SU-DHL-6 (cell line): ENCODE data around the gene SRSF5.
A peak's percentile ranks its signal among the peaks of the same experiment; 100 is the strongest.
"Not testable (repeated sequence)": the region's sequence is repeated elsewhere in the genome, so short reads cannot be mapped to it uniquely, and the experiment has no call there.

Source experiments
- H2AFZ ChIP-seq: fragments of 200-600 bp; sonication (generic); 2 replicates; pipeline ENCODE4 v1.6.1; 2014; ENCODE audit warnings: low read depth, mild to moderate bottlenecking, moderate library complexity, mixed read lengths, antibody characterized with exemption, low read length; ENCODE audit not compliant: severe bottlenecking
- H3F3A ChIP-seq: fragments of 200-600 bp; shearing (Covaris generic); 2 replicates; pipeline ENCODE4 v1.6.0; 2016; ENCODE audit warnings: antibody characterized with exemption, mild to moderate bottlenecking; ENCODE audit not compliant: insufficient read depth
- H3K27ac ChIP-seq: fragments of 200-600 bp; sonication (generic); 2 replicates; pipeline ENCODE4 v1.5.1; 2016; ENCODE audit warnings: low read depth, mild to moderate bottlenecking, low read length, moderate library complexity, mixed read lengths
- H3K27me3 ChIP-seq: fragments of 200-600 bp; sonication (generic), shearing (Covaris generic); 2 replicates; pipeline ENCODE4 v1.6.0; 2014; ENCODE audit warnings: mild to moderate bottlenecking, low read length
- H3K36me3 ChIP-seq: fragments of 200-600 bp; sonication (generic); 2 replicates; pipeline ENCODE4 v1.6.1; 2014; ENCODE audit warnings: mild to moderate bottlenecking, low read length, mixed read lengths
- H3K4me2 ChIP-seq: fragments of 300-600, 200-600 bp; shearing (Covaris generic), sonication (generic); 2 replicates; pipeline ENCODE4 v1.6.0; 2014; ENCODE audit warnings: low read length, low read depth, mild to moderate bottlenecking; ENCODE audit not compliant: poor library complexity, severe bottlenecking
- H3K4me3 ChIP-seq: fragments of 200-600 bp; sonication (generic); 2 replicates; pipeline ENCODE4 v1.5.1; 2014; ENCODE audit warnings: antibody characterized with exemption, low read length, mild to moderate bottlenecking, mixed read lengths; ENCODE audit not compliant: insufficient read depth, poor library complexity, severe bottlenecking
- H3K79me2 ChIP-seq: fragments of 200-600 bp; sonication (generic); 2 replicates; pipeline ENCODE4 v1.6.1; 2014; ENCODE audit warnings: mild to moderate bottlenecking, low read length, moderate library complexity; ENCODE audit not compliant: insufficient read depth
- H3K9ac ChIP-seq: fragments of 200-600 bp; sonication (generic); 2 replicates; pipeline ENCODE4 v1.7.0; 2014; ENCODE audit warnings: mild to moderate bottlenecking, low read length
- H3K9me2 ChIP-seq: fragments of 200-600 bp; sonication (generic); replicated peaks from 2 replicates; pipeline ENCODE4 v1.6.1; 2014; ENCODE audit warnings: low read length; ENCODE audit not compliant: insufficient read depth
- H3K9me3 ChIP-seq: fragments of 200-600 bp; sonication (generic); 2 replicates; pipeline ENCODE4 v1.6.1; 2014; ENCODE audit warnings: low read length, mixed read lengths; ENCODE audit not compliant: insufficient read depth
- H4K20me1 ChIP-seq: fragments of 200-600 bp; sonication (generic); 2 replicates; pipeline ENCODE4 v1.6.1; 2014; ENCODE audit warnings: low read depth, mild to moderate bottlenecking, antibody characterized with exemption, low read length, moderate library complexity, mixed read lengths
- CTCF ChIP-seq: fragments of 200-600 bp; sonication (generic); IDR thresholded peaks from one replicate; pipeline ENCODE4 v1.5.1; 2017; ENCODE audit warnings: antibody characterized with exemption, mild to moderate bottlenecking, low read length, moderate library complexity; ENCODE audit not compliant: insufficient read depth, poor library complexity, severe bottlenecking
- EZH2phosphoT487 ChIP-seq: fragments of 200-600 bp; sonication (generic), shearing (Covaris generic); conservative IDR thresholded peaks from 2 replicates; pipeline ENCODE4 v1.6.1; 2018; ENCODE audit warnings: mild to moderate bottlenecking, antibody characterized with exemption, low read length, moderate library complexity, mixed read lengths

SRSF5 gene

DNA sequence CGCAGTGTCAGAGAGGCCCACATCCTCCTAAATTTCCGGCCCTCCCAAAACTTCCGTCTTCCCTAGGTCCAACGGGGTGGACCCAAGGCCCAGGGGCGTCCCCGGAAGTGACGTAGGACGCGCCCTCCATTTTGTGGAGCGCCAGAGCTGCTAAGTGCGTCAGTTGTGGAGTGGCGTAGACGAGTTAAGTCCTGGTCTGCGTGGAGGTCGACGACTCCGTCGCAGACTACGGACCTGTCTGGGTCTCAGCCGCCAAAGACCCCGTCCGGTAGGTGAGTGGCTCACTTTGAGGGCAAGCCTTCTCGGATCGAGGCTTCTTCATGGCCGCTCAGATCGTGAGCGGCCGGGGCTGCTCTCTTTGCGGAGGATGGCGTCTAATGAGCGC is at the start of gene SRSF5:
SRSF5 (plus strand) TSS at position 159 of the 385 bp plus-strand sequence. CDS start 1,015 bp downstream, outside the sequence.
- no peaks in the 10 kb centered on the region for H3K9me2 ChIP-seq
- peak within 1 kb of the TSS; percentile 80 for H3K4me3 ChIP-seq
- peak within 1 kb of the TSS; percentile 81 for H2AFZ ChIP-seq
- H3K27me3 ChIP-seq, result no peaks in the 10 kb centered on the region
- peaks cover 13% of the 10 kb centered on the region; the same call in 1 of the 2 replicates for H3F3A ChIP-seq
- peak within 1 kb of the TSS; percentile 94 for H3K9ac ChIP-seq
- no peaks in the 10 kb centered on the region for H3K9me3 ChIP-seq
- TF ChIP-seq EZH2phosphoT487, result no peak
- no peak for TF ChIP-seq CTCF
- peak within 1 kb of the TSS; percentile 89 for H3K27ac ChIP-seq
- H3K36me3 ChIP-seq, result peaks cover 42% of the 10 kb centered on the region
- H4K20me1 ChIP-seq, result peaks cover 25% of the 10 kb centered on the region
- H3K4me2 ChIP-seq, result peak within 1 kb of the TSS; percentile 93
- H3K79me2 ChIP-seq, result peaks cover 42% of the 10 kb centered on the region

GRCh38 chr14:69718614-69719013 is 48.3 kb upstream of the SRSF5 start:
- H3K4me3 ChIP-seq, H3K27me3 ChIP-seq, H3K9me3 ChIP-seq, H3K9me2 ChIP-seq, H3K9ac ChIP-seq, H4K20me1 ChIP-seq, H3K27ac ChIP-seq, H2AFZ ChIP-seq, H3K79me2 ChIP-seq, H3K4me2 ChIP-seq, H3K36me3 ChIP-seq, H3F3A ChIP-seq: not testable (repeated sequence)

DNA sequence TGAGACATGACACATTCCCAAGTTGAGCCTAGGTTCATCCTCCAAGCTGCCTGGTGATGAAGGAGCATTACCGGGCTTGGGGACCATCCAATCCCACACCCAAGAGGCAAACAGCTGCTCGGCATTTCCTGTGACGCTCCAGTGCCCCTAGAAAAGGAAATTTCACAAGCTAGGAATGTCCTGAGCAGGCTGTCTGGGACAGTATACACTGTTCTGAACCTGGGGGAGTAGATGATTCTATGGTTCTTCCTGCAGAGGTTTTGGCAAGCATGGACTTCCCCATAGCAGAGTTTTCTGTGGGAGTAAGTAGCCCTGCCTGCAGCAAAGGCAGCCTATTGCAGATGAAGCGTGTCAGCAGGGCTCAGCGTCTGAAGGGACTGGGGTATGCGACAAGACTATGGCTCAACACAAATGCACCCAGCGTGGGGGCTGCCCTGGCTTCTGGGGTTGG is 47.4 kb upstream of the SRSF5 start:
- H3K79me2 ChIP-seq, result no peaks in the 10 kb centered on the region
- no peaks in the 10 kb centered on the region for H3K9me2 ChIP-seq
- no peak overlapping the region for H3K4me2 ChIP-seq
- H4K20me1 ChIP-seq, result no peaks in the 10 kb centered on the region; the same call in 1 of the 2 replicates
- TF ChIP-seq CTCF (no peak), EZH2phosphoT487 (no peak)
- no peaks in the 10 kb centered on the region for H3F3A ChIP-seq
- no peaks in the 10 kb centered on the region for H3K36me3 ChIP-seq
- H3K9me3 ChIP-seq, result no peaks in the 10 kb centered on the region
- H3K27me3 ChIP-seq, result no peaks in the 10 kb centered on the region
- no peak overlapping the region for H2AFZ ChIP-seq
- no peak overlapping the region for H3K4me3 ChIP-seq
- no peak overlapping the region for H3K9ac ChIP-seq
- no peak overlapping the region for H3K27ac ChIP-seq

- no peak overlapping the region for H3K9ac ChIP-seq
- no peaks in the 10 kb centered on the region for H4K20me1 ChIP-seq
- H3K4me2 ChIP-seq, result no peak overlapping the region
- H3K9me3 ChIP-seq, result no peaks in the 10 kb centered on the region
- H2AFZ ChIP-seq, result no peak overlapping the region
- TF ChIP-seq EZH2phosphoT487 (no peak), CTCF (no peak)
- H3K79me2 ChIP-seq, result no peaks in the 10 kb centered on the region
- no peaks in the 10 kb centered on the region for H3K36me3 ChIP-seq
- H3K9me2 ChIP-seq, result no peaks in the 10 kb centered on the region
- no peak overlapping the region for H3K27ac ChIP-seq
- H3K27me3 ChIP-seq, result no peaks in the 10 kb centered on the region
- H3K4me3 ChIP-seq, result no peak overlapping the region
- H3F3A ChIP-seq, result no peaks in the 10 kb centered on the region
Measured at GRCh38 chr14:69720912-69721311, 46.0 kb upstream of the SRSF5 start.
